IMR-90 (cell line): ENCODE measurements around the gene KPNA3. TPM values are rescaled to one million over a fixed set of nuclear protein-coding genes. Genes with fewer than 3 reads are reported as not detected.

Experiments used
- ATAC-seq: fragments of 200-7000 bp; cut with Tn5 transposase; 2 replicates; pipeline ENCODE4 v1.9.1; 2020; ENCODE audit warnings: low read depth, mild to moderate bottlenecking, moderate library complexity
- BruUV-seq: library from RNA; stranded (reverse); fragments of 400-500 nt; replicated peaks from 2 replicates; lab custom pipeline; 2021; lab: Mats Ljungman, UMichigan
- CTCF ChIA-PET: fragments of 300-600 bp; formaldehyde crosslinking; extraction: SDS; loops from one replicate; lab custom pipeline; 2021; ENCODE audit warnings: antibody characterized with exemption; lab: Yijun Ruan, JAX
- POLR2A ChIA-PET: fragments of 300-600 bp; sonication (Branson Sonifier 250); formaldehyde crosslinking; loops from one replicate; lab custom pipeline; 2022; ENCODE audit warnings: antibody characterized with exemption; ENCODE audit not compliant: unreplicated experiment; lab: Charles Lee
- DNase-seq: peaks from one replicate; pipeline ENCODE4 v3.0.0; 2013
- H2AFZ ChIP-seq: replicated peaks from 2 replicates; pipeline ENCODE3; 2013; ENCODE audit warnings: low read length, mild to moderate bottlenecking; ENCODE audit not compliant: poor library complexity
- H2AK5ac ChIP-seq: 2 replicates; pipeline ENCODE4 v1.6.1; 2013; ENCODE audit warnings: low read depth, low read length, inconsistent platforms
- H2AK9ac ChIP-seq: replicated peaks from 2 replicates; pipeline ENCODE3; 2013; ENCODE audit warnings: mild to moderate bottlenecking, low read depth, low read length, moderate library complexity; ENCODE audit not compliant: poor library complexity
- H2BK120ac ChIP-seq: 2 replicates; pipeline ENCODE4 v1.6.1; 2013; ENCODE audit warnings: low read depth, low read length, inconsistent platforms
- H2BK15ac ChIP-seq: 3 replicates; pipeline ENCODE4 v1.6.1; 2013; ENCODE audit warnings: low read depth, low read length, inconsistent platforms
- H2BK20ac ChIP-seq: 2 replicates; pipeline ENCODE4 v1.6.1; 2013; ENCODE audit warnings: low read depth, mild to moderate bottlenecking, inconsistent platforms, low read length, moderate library complexity
- H2BK5ac ChIP-seq: 2 replicates; pipeline ENCODE4 v1.6.1; 2013; ENCODE audit warnings: mild to moderate bottlenecking, low read depth, low read length, inconsistent platforms; ENCODE audit not compliant: poor library complexity, severe bottlenecking
- H3K14ac ChIP-seq: replicated peaks from 2 replicates; pipeline ENCODE4 v1.6.1; 2013; ENCODE audit warnings: low read depth, low read length, inconsistent platforms
- H3K18ac ChIP-seq: 2 replicates; pipeline ENCODE4 v1.6.1; 2013; ENCODE audit warnings: low read depth, low read length, control low read depth
- H3K23ac ChIP-seq: 2 replicates; pipeline ENCODE4 v1.6.1; 2013; ENCODE audit warnings: low read depth, low read length, inconsistent platforms
- H3K27ac ChIP-seq: 2 replicates; pipeline ENCODE4 v1.5.1; 2013; ENCODE audit warnings: mild to moderate bottlenecking, control low read depth, low read length; ENCODE audit not compliant: insufficient read depth
- H3K27me3 ChIP-seq: 2 replicates; pipeline ENCODE4 v1.6.1; 2013; ENCODE audit warnings: low read length; ENCODE audit not compliant: control insufficient read depth, insufficient read depth
- H3K36me3 ChIP-seq: 2 replicates; pipeline ENCODE4 v1.6.1; 2013; ENCODE audit warnings: low read length, mixed read lengths; ENCODE audit not compliant: control insufficient read depth, insufficient read depth
- H3K4ac ChIP-seq: 2 replicates; pipeline ENCODE4 v1.6.1; 2013; ENCODE audit warnings: low read depth, low read length, inconsistent platforms
- H3K4me1 ChIP-seq: 2 replicates; pipeline ENCODE4 v1.6.1; 2013; ENCODE audit warnings: low read length, mixed read lengths; ENCODE audit not compliant: control insufficient read depth, insufficient read depth
- H3K4me2 ChIP-seq: 2 replicates; pipeline ENCODE4 v1.6.1; 2013; ENCODE audit warnings: low read depth, mild to moderate bottlenecking, control low read depth, low read length, moderate library complexity
- H3K4me3 ChIP-seq: 2 replicates; pipeline ENCODE4 v1.5.1; 2013; ENCODE audit warnings: low read depth, mild to moderate bottlenecking, control low read depth, low read length, moderate library complexity; ENCODE audit not compliant: insufficient read depth
- H3K56ac ChIP-seq: 2 replicates; pipeline ENCODE4 v1.6.1; 2013; ENCODE audit warnings: low read length, inconsistent platforms; ENCODE audit not compliant: insufficient read depth; ENCODE audit errors: extremely low read depth
- H3K79me1 ChIP-seq, 2 experiments: 2 replicates each; pipeline ENCODE4 v1.6.1; 2013; ENCODE audit warnings: low read length in 2 of 2, inconsistent platforms in 1 of 2, low read depth in 1 of 2
- H3K9ac ChIP-seq: 2 replicates; pipeline ENCODE4 v1.6.1; 2013; ENCODE audit warnings: low read depth, low read length, control low read depth
- H3K9me1 ChIP-seq: 2 replicates; pipeline ENCODE4 v1.6.1; 2013; ENCODE audit warnings: low read length, inconsistent platforms; ENCODE audit not compliant: insufficient read depth
- H3K9me3 ChIP-seq: 2 replicates; pipeline ENCODE4 v1.6.1; 2013; ENCODE audit warnings: low read length; ENCODE audit not compliant: control insufficient read depth, insufficient read depth
- H4K20me1 ChIP-seq: 2 replicates; pipeline ENCODE4 v1.6.1; 2013; ENCODE audit warnings: low read length, inconsistent platforms; ENCODE audit not compliant: insufficient read depth
- H4K5ac ChIP-seq: 2 replicates; pipeline ENCODE4 v1.6.1; 2013; ENCODE audit warnings: mild to moderate bottlenecking, low read depth, low read length, control low read depth
- H4K8ac ChIP-seq, 2 experiments: 2 replicates each; pipeline ENCODE4 v1.6.1; 2013; ENCODE audit warnings: low read depth in 2 of 2, low read length in 2 of 2, control low read depth in 1 of 2, inconsistent platforms in 1 of 2
- H4K91ac ChIP-seq: 2 replicates; pipeline ENCODE4 v1.6.1; 2013; ENCODE audit warnings: low read depth, low read length, inconsistent platforms; ENCODE audit not compliant: insufficient read depth
- FOS ChIP-seq: fragments of 150-350 bp; IDR thresholded peaks from 2 replicates; pipeline ENCODE4 v1.6.1; 2016; ENCODE audit warnings: low read depth, low read length
- MAFK ChIP-seq: IDR thresholded peaks from 2 replicates; pipeline ENCODE4 v1.6.1; 2012; ENCODE audit warnings: low read depth, low read length, improper control_type of control experiment
- SMC3 ChIP-seq: fragments of 150-350 bp; IDR thresholded peaks from 2 replicates; pipeline ENCODE4 v1.6.1; 2016; ENCODE audit warnings: low read depth, mild to moderate bottlenecking, antibody characterized with exemption, low read length, moderate library complexity
- dilution Hi-C: fragments of 300-500 bp; cut with HindIII; formaldehyde crosslinking; loops from one replicate; pipeline ENCODE4 v1.14.3; 2018; ENCODE audit warnings: low sequenced_read_pairs; ENCODE audit not compliant: unreplicated experiment
- in situ Hi-C: fragments of 300-500 bp; cut with MboI; formaldehyde crosslinking; loops from 3 replicates; pipeline ENCODE4 v1.14.3; 2019; ENCODE audit warnings: low sequenced_read_pairs, inconsistent platforms, mixed read lengths
- intact Hi-C: fragments of 100-400 bp; cut with micrococcal nuclease; formaldehyde crosslinking; loops from 2 replicates; pipeline ENCODE4 v1.10.0; 2022
- polyA plus RNA-seq, 3 experiments: library from polyadenylated mRNA; depleted of rRNA; stranded (reverse); fragments of >200 nt; gene quantifications; 2 replicates each; pipeline ENCODE4 v1.2.3, GENCODE V29; 2012; ENCODE audit warnings: low replicate concordance in 1 of 3
- total RNA-seq: library from RNA; depleted of rRNA; stranded (reverse); fragments of >200 nt; gene quantifications from 2 replicates; pipeline ENCODE4 v1.2.3, GENCODE V29; 2012

Gene KPNA3
- total and polyA plus RNA-seq, 2 of the 4 experiments (the other 2 are of a cell fraction): 25.3 to 48.6 TPM

DNA sequence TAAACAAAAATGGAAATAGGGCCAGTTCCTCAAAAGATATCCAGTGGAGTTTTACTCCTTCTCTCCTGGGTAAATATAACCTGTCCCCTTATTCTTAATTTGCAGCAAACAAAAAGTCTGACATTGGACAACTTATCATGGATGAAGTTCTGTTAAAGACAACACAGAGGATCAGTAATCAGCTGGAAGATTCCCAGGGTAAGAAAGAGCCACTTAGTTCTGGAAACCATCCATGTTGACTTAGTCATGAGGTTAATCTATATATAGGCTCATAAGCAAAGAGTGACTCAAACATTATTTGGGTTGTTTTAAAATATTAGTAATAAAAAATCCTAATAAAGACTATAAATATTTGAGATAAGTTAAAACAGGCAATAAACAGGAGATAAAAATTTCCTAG is 60.7 kb downstream of the KPNA3 start:
- CTCF ChIA-PET: no interaction called here
- no peaks in the 10 kb centered on the region; the same call in 1 of the 2 replicates for H3K4me1 ChIP-seq
- BruUV-seq: no TSS peak
- in situ Hi-C loops: no loop called here
- H3K27ac ChIP-seq: no peak overlapping the region
- H4K91ac ChIP-seq: no peak overlapping the region
- POLR2A ChIA-PET: no interaction called here
- peak overlapping the region; percentile 50 for H2BK5ac ChIP-seq
- H3K9me3 ChIP-seq: no peaks in the 10 kb centered on the region
- no peak overlapping the region for H3K4ac ChIP-seq
- H4K5ac ChIP-seq: no peak overlapping the region
- no peak overlapping the region for H3K23ac ChIP-seq
- H3K4me3 ChIP-seq: no peak overlapping the region
- H2AK9ac ChIP-seq: no peak overlapping the region
- H2BK15ac ChIP-seq: no peak overlapping the region
- H3K14ac ChIP-seq: no peak overlapping the region
- no peak overlapping the region for H2AK5ac ChIP-seq
- H3K27me3 ChIP-seq: no peaks in the 10 kb centered on the region
- no peak overlapping the region for H2BK20ac ChIP-seq
- H3K79me1 ChIP-seq: peaks cover 5 to 27% of the 10 kb centered on the region in 2 experiments; a peak in 2 of 4 replicates
- H3K4me2 ChIP-seq: no peak overlapping the region
- TF ChIP-seq SMC3: no peak
- TF ChIP-seq FOS: 0 out of 2 replicates have a peak, but pooled peaks have one; percentile 37
- TF ChIP-seq MAFK: no peak
- intact Hi-C loops: loop anchor here (5.0 kb wide), 1 partner anchor 36 kb away; no protein-coding TSS in a partner anchor
- peaks cover 9% of the 10 kb centered on the region for H4K20me1 ChIP-seq
- H3K56ac ChIP-seq: no peak overlapping the region
- ATAC-seq (peak; percentile 56), DNase-seq (peak; percentile 91)
- no peak overlapping the region for H3K9ac ChIP-seq
- H2AFZ ChIP-seq: no peak overlapping the region
- H3K18ac ChIP-seq: no peak overlapping the region
- no peak overlapping the region for H2BK120ac ChIP-seq
- peaks cover 5% of the 10 kb centered on the region for H3K9me1 ChIP-seq
- dilution Hi-C loops: no loop called here
- H4K8ac ChIP-seq: no peak overlapping the region
- H3K36me3 ChIP-seq: peaks cover 6% of the 10 kb centered on the region
